ENCODE results near the gene TEFM. TPM values are rescaled to one million over a fixed set of nuclear protein-coding genes. Genes with fewer than 3 reads are reported as not detected.

TEFM gene
- total and polyA plus RNA-seq, 2 donors (not counting 3 experiments of a cell fraction or from before 2014, with no cell fraction given) = 4.8 to 12.7 TPM

DNA sequence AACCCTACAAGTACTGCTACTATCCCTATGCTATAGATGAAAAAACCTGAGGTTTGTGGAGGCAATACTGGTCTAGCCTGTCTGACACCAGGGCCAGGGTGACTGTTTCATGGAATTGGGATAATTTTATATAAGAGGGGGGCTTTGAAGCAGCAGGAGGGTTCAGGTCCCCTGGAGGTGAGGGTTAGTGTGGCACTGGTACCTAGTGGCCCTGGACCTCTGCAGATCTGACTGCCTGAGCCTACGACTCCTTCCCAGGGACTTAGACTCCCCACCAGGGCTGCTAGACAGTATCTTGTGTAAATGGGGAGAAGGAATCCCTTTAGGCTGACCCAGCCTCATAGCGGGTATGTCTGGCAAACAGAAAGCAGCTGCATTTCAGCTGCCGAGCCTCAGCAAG lies 22.5 kb upstream of the TEFM start:
- Histone ChIP-seq H3K79me2 (ENCODE audit: control insufficient read depth, insufficient read depth, low read length) (no peaks in the 10 kb centered on the region), H3K4me1 (ENCODE audit: control insufficient read depth, extremely low read depth, insufficient read depth, low read length) (no peaks in the 10 kb centered on the region), H3K36me3 (ENCODE audit: control insufficient read depth in 2 of 2, extremely low read depth in 1 of 2, insufficient read depth in 2 of 2, low read length in 2 of 2) (no peaks in the 10 kb centered on the region), H2AFZ (ENCODE audit: low read depth, low read length) (no peak overlapping the region), H3K27me3 (ENCODE audit: control insufficient read depth in 2 of 2, insufficient read depth in 2 of 2, low read length in 2 of 2) (peaks cover 7% of the 10 kb centered on the region in 2 experiments), H3K9ac (replicated peaks; ENCODE audit: extremely low read depth, insufficient read depth, low read length) (no peak overlapping the region), H3K9me3 (replicated peaks; ENCODE audit: control insufficient read depth, insufficient read depth, low read length) (no peaks in the 10 kb centered on the region), H4K20me1 (replicated peaks; ENCODE audit: control insufficient read depth, extremely low read depth, insufficient read depth, low read length) (no peaks in the 10 kb centered on the region), H3K9me1 (replicated peaks; ENCODE audit: control insufficient read depth, extremely low read depth, insufficient read depth, low read length) (no peaks in the 10 kb centered on the region), H3K4me3 (replicated peaks in 1 of 3; ENCODE audit: insufficient read depth in 1 of 3, low read depth in 1 of 3, low read length in 3 of 3) (no peak overlapping the region), H3K27ac (ENCODE audit: insufficient read depth, low read depth, low read length) (no peak overlapping the region), H3K4me2 (ENCODE audit: insufficient read depth, low read length) (no peak overlapping the region)
- dilution Hi-C loops (cut with MboI; ENCODE audit: extremely low pct_ligation_motif_present, low sequenced_read_pairs) = no loop called here
- ChIA-PET POLR2A (interaction anchor here (0.7 kb wide), 1 partner anchor 1010 kb away, joined by 11 read pairs; no protein-coding TSS in a partner anchor), CTCF (no interaction called here)
- DNase-seq (ENCODE audit: low read depth, low spot score) = no peak
- intact Hi-C loops (cut with micrococcal nuclease) = no loop called here
- TF ChIP-seq EZH2 (IDR thresholded peaks at IDR 0.05; ENCODE audit: borderline replicate concordance, low read depth, low read length, severe bottlenecking) (no peak), JUN (IDR thresholded peaks at IDR 0.05; ENCODE audit: borderline replicate concordance, insufficient read depth, insufficient read length, low read depth) (no peak), MAX (IDR thresholded peaks at IDR 0.05; ENCODE audit: insufficient read depth, insufficient read length) (no peak)
- TF ChIP-seq, protein P1, sequence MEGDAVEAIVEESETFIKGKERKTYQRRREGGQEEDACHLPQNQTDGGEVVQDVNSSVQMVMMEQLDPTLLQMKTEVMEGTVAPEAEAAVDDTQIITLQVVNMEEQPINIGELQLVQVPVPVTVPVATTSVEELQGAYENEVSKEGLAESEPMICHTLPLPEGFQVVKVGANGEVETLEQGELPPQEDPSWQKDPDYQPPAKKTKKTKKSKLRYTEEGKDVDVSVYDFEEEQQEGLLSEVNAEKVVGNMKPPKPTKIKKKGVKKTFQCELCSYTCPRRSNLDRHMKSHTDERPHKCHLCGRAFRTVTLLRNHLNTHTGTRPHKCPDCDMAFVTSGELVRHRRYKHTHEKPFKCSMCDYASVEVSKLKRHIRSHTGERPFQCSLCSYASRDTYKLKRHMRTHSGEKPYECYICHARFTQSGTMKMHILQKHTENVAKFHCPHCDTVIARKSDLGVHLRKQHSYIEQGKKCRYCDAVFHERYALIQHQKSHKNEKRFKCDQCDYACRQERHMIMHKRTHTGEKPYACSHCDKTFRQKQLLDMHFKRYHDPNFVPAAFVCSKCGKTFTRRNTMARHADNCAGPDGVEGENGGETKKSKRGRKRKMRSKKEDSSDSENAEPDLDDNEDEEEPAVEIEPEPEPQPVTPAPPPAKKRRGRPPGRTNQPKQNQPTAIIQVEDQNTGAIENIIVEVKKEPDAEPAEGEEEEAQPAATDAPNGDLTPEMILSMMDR (IDR thresholded peaks at IDR 0.05; ENCODE audit: extremely low read depth in 1 of 2, insufficient read depth in 1 of 2, low read depth in 1 of 2, low read length in 2 of 2) = no peak
- FAIRE-seq = no peak
- BruUV-seq (replicated peaks) = no TSS peak

DNA sequence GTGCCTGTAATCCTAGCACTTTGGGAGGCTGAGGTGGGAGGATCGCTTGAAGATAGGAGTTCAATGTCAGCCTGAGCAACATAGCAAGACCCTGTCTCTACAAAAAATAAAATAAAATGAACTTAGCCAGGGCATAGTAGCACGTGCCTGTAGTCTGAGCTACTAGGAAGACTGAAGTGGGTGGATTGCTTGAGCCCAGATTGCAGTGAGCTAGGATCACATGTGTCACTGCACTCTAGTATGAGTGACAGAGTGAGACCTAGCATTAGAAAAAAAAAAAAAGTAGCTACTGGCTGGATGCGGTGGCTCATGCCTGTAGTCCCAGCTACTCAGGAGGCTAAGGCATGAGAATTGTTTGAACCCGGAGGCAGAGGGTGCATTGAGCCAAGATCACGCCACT lies 21.7 kb upstream of the TEFM start:
- TF ChIP-seq MYC (IDR thresholded peaks at IDR 0.05; ENCODE audit: low read depth, low read length) = no peak
- no peak for TF ChIP-seq EZH2 (IDR thresholded peaks at IDR 0.05; ENCODE audit: borderline replicate concordance, low read depth, low read length, severe bottlenecking)
- TF ChIP-seq POLR2AphosphoS5 (IDR thresholded peaks at IDR 0.05; ENCODE audit: insufficient read depth, low read depth, low read length) = no peak
- no peak for TF ChIP-seq JUN (IDR thresholded peaks at IDR 0.05; ENCODE audit: borderline replicate concordance, insufficient read depth, insufficient read length, low read depth)
- BruUV-seq (replicated peaks) = no TSS peak
- H3K4me2 ChIP-seq (ENCODE audit: insufficient read depth, low read length) = no peak overlapping the region
- no peaks in the 10 kb centered on the region for H4K20me1 ChIP-seq (replicated peaks; ENCODE audit: control insufficient read depth, extremely low read depth, insufficient read depth, low read length)
- no peak overlapping the region for H3K9ac ChIP-seq (replicated peaks; ENCODE audit: extremely low read depth, insufficient read depth, low read length)
- no peaks in the 10 kb centered on the region for H3K9me3 ChIP-seq (replicated peaks; ENCODE audit: control insufficient read depth, insufficient read depth, low read length)
- CTCF ChIA-PET = no interaction called here
- intact Hi-C loops (cut with micrococcal nuclease) = no loop called here
- H2AFZ ChIP-seq (ENCODE audit: low read depth, low read length) = no peak overlapping the region
- H3K4me3 ChIP-seq (replicated peaks in 1 of 3; ENCODE audit: insufficient read depth in 1 of 3, low read depth in 1 of 3, low read length in 3 of 3) = no peak overlapping the region
- POLR2A ChIA-PET = interaction anchor here (0.5 to 0.7 kb wide), 3 partner anchors 186 to 1009 kb away, joined by 3 to 11 read pairs (median 6); no protein-coding TSS in a partner anchor
- FAIRE-seq = no peak
- H3K27me3 ChIP-seq (ENCODE audit: control insufficient read depth in 2 of 2, insufficient read depth in 2 of 2, low read length in 2 of 2) = peaks cover 11 to 14% of the 10 kb centered on the region in 2 experiments
- no peak overlapping the region for H3K27ac ChIP-seq (ENCODE audit: insufficient read depth, low read depth, low read length)
- DNase-seq (ENCODE audit: low read depth, low spot score) = no peak
- dilution Hi-C loops (cut with MboI; ENCODE audit: extremely low pct_ligation_motif_present, low sequenced_read_pairs) = no loop called here
- no peaks in the 10 kb centered on the region for H3K4me1 ChIP-seq (ENCODE audit: control insufficient read depth, extremely low read depth, insufficient read depth, low read length)
- no peaks in the 10 kb centered on the region for H3K9me1 ChIP-seq (replicated peaks; ENCODE audit: control insufficient read depth, extremely low read depth, insufficient read depth, low read length)
- no peaks in the 10 kb centered on the region for H3K36me3 ChIP-seq (ENCODE audit: control insufficient read depth in 2 of 2, extremely low read depth in 1 of 2, insufficient read depth in 2 of 2, low read length in 2 of 2)
- H3K79me2 ChIP-seq (ENCODE audit: control insufficient read depth, insufficient read depth, low read length) = no peaks in the 10 kb centered on the region

Measured in endothelial cell of umbilical vein (primary cell).